ENCODE results near the gene NTRK2. TPM values are rescaled to one million over a fixed set of nuclear protein-coding genes. Genes with fewer than 3 reads are reported as not detected.

Gene NTRK2
- total and polyA plus RNA-seq, 4 donors, result 0.26 to 1.4 (median 0.56) TPM

DNA sequence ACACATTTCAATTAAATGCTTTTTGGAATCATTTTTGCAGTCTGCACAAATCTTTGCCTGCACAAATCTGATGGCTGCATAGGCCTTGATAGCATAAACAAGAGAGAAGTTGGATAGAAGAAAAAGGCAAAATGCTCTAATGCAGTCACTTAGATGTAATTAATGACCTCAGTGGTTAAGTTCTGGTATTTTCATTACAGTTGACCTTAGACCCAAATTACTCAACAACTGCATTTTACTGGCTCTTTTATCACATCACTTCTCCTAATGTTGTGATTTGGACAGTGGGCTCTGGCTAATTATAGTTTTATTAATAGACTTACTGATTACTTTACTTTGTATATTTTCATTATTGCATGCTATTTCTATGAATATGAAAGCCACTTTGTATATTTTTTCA lies 34.3 kb downstream of the NTRK2 start:
- Histone ChIP-seq H3K36me3 (ENCODE audit: control insufficient read depth in 4 of 4, insufficient read depth in 3 of 4, low read depth in 1 of 4, low read length in 3 of 4) (no peaks in the 10 kb centered on the region), H3K4me3 (ENCODE audit: low read depth in 1 of 3, low read length in 3 of 3) (no peak overlapping the region), H3K4me1 (ENCODE audit: control insufficient read depth in 4 of 4, insufficient read depth in 4 of 4, low read length in 3 of 4) (no peaks in the 10 kb centered on the region), H3K9ac (ENCODE audit: low read depth in 1 of 2, low read length in 2 of 2) (no peak overlapping the region), H3K9me3 (ENCODE audit: control insufficient read depth in 4 of 4, low read length in 3 of 4) (no peaks in the 10 kb centered on the region), H3K27ac (ENCODE audit: low read depth in 1 of 2, low read length in 2 of 2) (no peak overlapping the region), H3K27me3 (ENCODE audit: control insufficient read depth in 4 of 4, insufficient read depth in 4 of 4, low read length in 3 of 4) (no peaks in the 10 kb centered on the region)
- DNase-seq (ENCODE audit: low spot score), result no peak
- TF ChIP-seq RAD21 (IDR thresholded peaks at IDR 0.05) (no peak), YY1 (IDR thresholded peaks at IDR 0.05) (no peak), FOXA2 (IDR thresholded peaks at IDR 0.05) (no peak), HNF4G (IDR thresholded peaks at IDR 0.05) (no peak), NR2F2 (IDR thresholded peaks at IDR 0.05) (no peak), SP1 (IDR thresholded peaks at IDR 0.05) (no peak), HNF4A (conservative IDR thresholded peaks at IDR 0.05) (no peak), JUND (IDR thresholded peaks at IDR 0.05) (no peak)
- TF ChIP-seq, protein P1, sequence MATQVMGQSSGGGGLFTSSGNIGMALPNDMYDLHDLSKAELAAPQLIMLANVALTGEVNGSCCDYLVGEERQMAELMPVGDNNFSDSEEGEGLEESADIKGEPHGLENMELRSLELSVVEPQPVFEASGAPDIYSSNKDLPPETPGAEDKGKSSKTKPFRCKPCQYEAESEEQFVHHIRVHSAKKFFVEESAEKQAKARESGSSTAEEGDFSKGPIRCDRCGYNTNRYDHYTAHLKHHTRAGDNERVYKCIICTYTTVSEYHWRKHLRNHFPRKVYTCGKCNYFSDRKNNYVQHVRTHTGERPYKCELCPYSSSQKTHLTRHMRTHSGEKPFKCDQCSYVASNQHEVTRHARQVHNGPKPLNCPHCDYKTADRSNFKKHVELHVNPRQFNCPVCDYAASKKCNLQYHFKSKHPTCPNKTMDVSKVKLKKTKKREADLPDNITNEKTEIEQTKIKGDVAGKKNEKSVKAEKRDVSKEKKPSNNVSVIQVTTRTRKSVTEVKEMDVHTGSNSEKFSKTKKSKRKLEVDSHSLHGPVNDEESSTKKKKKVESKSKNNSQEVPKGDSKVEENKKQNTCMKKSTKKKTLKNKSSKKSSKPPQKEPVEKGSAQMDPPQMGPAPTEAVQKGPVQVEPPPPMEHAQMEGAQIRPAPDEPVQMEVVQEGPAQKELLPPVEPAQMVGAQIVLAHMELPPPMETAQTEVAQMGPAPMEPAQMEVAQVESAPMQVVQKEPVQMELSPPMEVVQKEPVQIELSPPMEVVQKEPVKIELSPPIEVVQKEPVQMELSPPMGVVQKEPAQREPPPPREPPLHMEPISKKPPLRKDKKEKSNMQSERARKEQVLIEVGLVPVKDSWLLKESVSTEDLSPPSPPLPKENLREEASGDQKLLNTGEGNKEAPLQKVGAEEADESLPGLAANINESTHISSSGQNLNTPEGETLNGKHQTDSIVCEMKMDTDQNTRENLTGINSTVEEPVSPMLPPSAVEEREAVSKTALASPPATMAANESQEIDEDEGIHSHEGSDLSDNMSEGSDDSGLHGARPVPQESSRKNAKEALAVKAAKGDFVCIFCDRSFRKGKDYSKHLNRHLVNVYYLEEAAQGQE (IDR thresholded peaks at IDR 0.05), result no peak

DNA sequence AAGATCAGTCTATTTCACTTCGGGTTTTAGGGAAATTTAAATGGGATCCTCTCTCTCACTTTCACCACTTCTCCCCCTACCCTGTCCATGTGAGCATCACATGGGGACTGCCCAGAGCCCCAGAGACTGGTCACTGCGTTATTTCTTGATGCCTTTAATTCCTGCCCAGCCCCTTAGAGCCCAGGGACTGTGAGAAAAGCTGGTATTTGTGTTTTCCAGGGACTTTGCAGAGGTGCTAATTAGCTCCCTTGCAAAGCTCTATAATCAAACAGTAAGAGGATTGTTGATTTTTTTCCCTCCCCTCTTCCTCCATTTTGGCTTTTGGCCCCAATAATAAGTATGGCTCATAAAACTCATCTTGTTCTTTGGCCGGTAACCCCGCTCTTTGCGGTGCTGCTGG lies 35.6 kb downstream of the NTRK2 start:
- WGBS, result 70% methylated on average over 5 of the region's 5 CpGs
- Histone ChIP-seq H3K4me3 (ENCODE audit: low read depth in 1 of 3, low read length in 3 of 3) (no peak overlapping the region), H3K27me3 (ENCODE audit: control insufficient read depth in 4 of 4, insufficient read depth in 4 of 4, low read length in 3 of 4) (no peaks in the 10 kb centered on the region), H3K36me3 (ENCODE audit: control insufficient read depth in 4 of 4, insufficient read depth in 3 of 4, low read depth in 1 of 4, low read length in 3 of 4) (no peaks in the 10 kb centered on the region), H3K4me1 (ENCODE audit: control insufficient read depth in 4 of 4, insufficient read depth in 4 of 4, low read length in 3 of 4) (no peaks in the 10 kb centered on the region), H3K9ac (ENCODE audit: low read depth in 1 of 2, low read length in 2 of 2) (no peak overlapping the region), H3K27ac (ENCODE audit: low read depth in 1 of 2, low read length in 2 of 2) (no peak overlapping the region), H3K9me3 (ENCODE audit: control insufficient read depth in 4 of 4, low read length in 3 of 4) (no peaks in the 10 kb centered on the region)
- no peak for DNase-seq (ENCODE audit: low spot score)
- TF ChIP-seq, protein P2, sequence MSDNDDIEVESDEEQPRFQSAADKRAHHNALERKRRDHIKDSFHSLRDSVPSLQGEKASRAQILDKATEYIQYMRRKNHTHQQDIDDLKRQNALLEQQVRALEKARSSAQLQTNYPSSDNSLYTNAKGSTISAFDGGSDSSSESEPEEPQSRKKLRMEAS (IDR thresholded peaks at IDR 0.05), result no peak
- TF ChIP-seq HNF4A (conservative IDR thresholded peaks at IDR 0.05) (no peak), JUND (IDR thresholded peaks at IDR 0.05) (no peak), YY1 (IDR thresholded peaks at IDR 0.05) (no peak), NR2F2 (IDR thresholded peaks at IDR 0.05) (no peak), SP1 (IDR thresholded peaks at IDR 0.05) (no peak), RXRA (IDR thresholded peaks at IDR 0.05) (no peak)
- TF ChIP-seq, protein P3, sequence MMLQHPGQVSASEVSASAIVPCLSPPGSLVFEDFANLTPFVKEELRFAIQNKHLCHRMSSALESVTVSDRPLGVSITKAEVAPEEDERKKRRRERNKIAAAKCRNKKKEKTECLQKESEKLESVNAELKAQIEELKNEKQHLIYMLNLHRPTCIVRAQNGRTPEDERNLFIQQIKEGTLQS (IDR thresholded peaks at IDR 0.05), result no peak

DNA sequence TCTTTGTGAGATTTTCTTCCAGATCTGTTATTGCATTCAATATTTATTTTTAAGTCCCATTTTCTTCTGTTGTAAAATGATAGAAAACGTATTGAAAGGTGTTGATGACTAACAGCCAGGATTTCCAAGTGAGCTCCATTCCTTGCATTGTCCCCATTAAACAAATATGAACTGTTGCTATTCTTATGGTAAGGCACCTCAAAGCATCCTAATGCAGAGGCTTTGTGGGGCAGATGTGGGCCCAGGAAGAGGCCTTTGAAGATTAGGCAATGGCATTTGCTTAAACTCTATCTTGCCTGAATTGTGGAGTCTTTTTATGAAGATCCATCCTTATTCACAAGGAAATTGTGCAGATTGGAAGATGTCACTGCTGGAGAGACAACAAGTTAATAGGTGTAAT lies 38.9 kb downstream of the NTRK2 start:
- H3K4me1 ChIP-seq (ENCODE audit: control insufficient read depth in 4 of 4, insufficient read depth in 4 of 4, low read length in 3 of 4), result no peaks in the 10 kb centered on the region
- H3K9ac ChIP-seq (ENCODE audit: low read depth in 1 of 2, low read length in 2 of 2), result no peak overlapping the region
- no peak overlapping the region for H3K27ac ChIP-seq (ENCODE audit: low read depth in 1 of 2, low read length in 2 of 2)
- H3K36me3 ChIP-seq (ENCODE audit: control insufficient read depth in 4 of 4, insufficient read depth in 3 of 4, low read depth in 1 of 4, low read length in 3 of 4), result no peaks in the 10 kb centered on the region
- no peaks in the 10 kb centered on the region for H3K9me3 ChIP-seq (ENCODE audit: control insufficient read depth in 4 of 4, low read length in 3 of 4)
- no peak for DNase-seq (ENCODE audit: low spot score)
- H3K27me3 ChIP-seq (ENCODE audit: control insufficient read depth in 4 of 4, insufficient read depth in 4 of 4, low read length in 3 of 4), result peaks cover 0 to 3% (median 0%) of the 10 kb centered on the region in 4 donors
- no peak overlapping the region for H3K4me3 ChIP-seq (ENCODE audit: low read depth in 1 of 3, low read length in 3 of 3)
- WGBS, result 64% methylated on average over 1 of the region's 1 CpG
- no peak for TF ChIP-seq NR2F2 (IDR thresholded peaks at IDR 0.05)
